Smooth muscle cell (in vitro differentiated cells): Measurements from ENCODE around the gene TECPR2. TPM values are rescaled to one million over a fixed set of nuclear protein-coding genes. Genes with fewer than 3 reads are reported as not detected.

Experiments used
- DNase-seq: peaks from one replicate; lab custom pipeline; 2025; ENCODE audit not compliant: unreplicated experiment; lab: John Stamatoyannopoulos, UW
- H2AFZ ChIP-seq: fragments of 200-600 bp; sonication (generic); 2 replicates; pipeline ENCODE4 v1.6.0; 2016; ENCODE audit warnings: antibody characterized with exemption, low read depth, mild to moderate bottlenecking
- H3F3A ChIP-seq: fragments of 200-600 bp; sonication (generic); 2 replicates; pipeline ENCODE4 v1.6.0; 2017; ENCODE audit warnings: antibody characterized with exemption, low read depth
- H3K27ac ChIP-seq: fragments of 200-600 bp; sonication (generic); 2 replicates; pipeline ENCODE4 v1.5.1; 2016; ENCODE audit warnings: low read depth, mild to moderate bottlenecking
- H3K27me3 ChIP-seq: fragments of 200-600 bp; sonication (generic); 2 replicates; pipeline ENCODE4 v1.6.1; 2016; ENCODE audit warnings: low read depth, mild to moderate bottlenecking
- H3K36me3 ChIP-seq: fragments of 200-600 bp; sonication (generic); 2 replicates; pipeline ENCODE4 v1.5.1; 2016; ENCODE audit warnings: low read depth
- H3K4me1 ChIP-seq: fragments of 200-600 bp; sonication (generic); 2 replicates; pipeline ENCODE4 v1.5.1; 2016; ENCODE audit warnings: low read depth
- H3K4me2 ChIP-seq: fragments of 200-600 bp; sonication (generic); 2 replicates; pipeline ENCODE4 v1.6.0; 2016; ENCODE audit warnings: mild to moderate bottlenecking
- H3K4me3 ChIP-seq: fragments of 200-600 bp; sonication (generic); 2 replicates; pipeline ENCODE4 v1.5.1; 2016; ENCODE audit warnings: mild to moderate bottlenecking
- H3K79me2 ChIP-seq: fragments of 200-600 bp; sonication (generic); 2 replicates; pipeline ENCODE4 v1.6.0; 2016; ENCODE audit warnings: low read depth, mild to moderate bottlenecking
- H3K9ac ChIP-seq: fragments of 200-600 bp; sonication (generic); 2 replicates; pipeline ENCODE4 v1.6.0; 2016; ENCODE audit warnings: low read depth
- H3K9me3 ChIP-seq: fragments of 200-600 bp; sonication (generic); replicated peaks from 2 replicates; pipeline ENCODE4 v1.5.1; 2016; ENCODE audit warnings: low read depth
- H4K20me1 ChIP-seq: fragments of 200-600 bp; sonication (generic); 2 replicates; pipeline ENCODE4 v1.6.0; 2016; ENCODE audit warnings: low read depth
- CTCF ChIP-seq: fragments of 200-600 bp; sonication (generic); IDR thresholded peaks from 2 replicates; pipeline ENCODE4 v1.5.1; 2017; ENCODE audit warnings: borderline replicate concordance, mild to moderate bottlenecking, antibody characterized with exemption; ENCODE audit not compliant: insufficient read depth, poor library complexity, severe bottlenecking
- WGBS: methylation state at CpG from one replicate; pipeline ENCODE4 v1.1.7; 2016; ENCODE audit warnings: low lambda C conversion rate; 5-methylcytosine and 5-hydroxymethylcytosine counted together
- polyA plus RNA-seq: library from polyadenylated mRNA; unstranded; fragments of >200 nt; fragmentation: Nextera tagmentation; extraction: Ambion mirVana; gene quantifications from 2 replicates; pipeline ENCODE4 v1.2.1, GENCODE V29; 2016
- total RNA-seq: library from RNA; depleted of rRNA; stranded (reverse); fragments of >200 nt; gene quantifications from 2 replicates; pipeline ENCODE4 v1.2.3, GENCODE V29; 2014

TECPR2 gene
- total and polyA plus RNA-seq, 2 experiments from 2014 or later = 11.0 to 12.2 TPM

DNA sequence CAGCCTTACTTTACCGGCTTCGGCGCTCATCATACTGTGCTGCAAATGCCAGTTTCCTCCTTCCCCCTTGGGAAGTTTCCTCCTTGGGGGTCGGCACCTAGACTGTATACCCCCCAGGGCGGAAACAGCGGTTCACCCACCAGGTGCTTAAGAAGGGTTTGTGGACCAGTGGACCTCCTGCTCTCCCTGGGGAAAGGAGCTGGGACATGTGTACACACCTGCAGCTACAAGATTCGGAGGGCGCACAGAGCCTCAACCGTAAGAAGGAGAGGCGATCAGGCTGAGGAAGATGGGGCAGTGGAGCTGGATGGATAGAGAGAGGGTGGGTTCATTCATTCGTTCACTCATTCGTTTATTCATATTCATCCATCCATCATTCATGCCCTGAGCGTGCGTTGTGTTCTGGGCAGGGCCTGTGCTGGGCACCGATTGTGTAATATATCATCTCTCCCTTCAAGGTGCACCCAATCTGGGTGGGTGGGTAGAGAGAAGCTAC lies 43.9 kb upstream of the TECPR2 start:
- H2AFZ ChIP-seq = peak overlapping the region; percentile 99
- H3K9me3 ChIP-seq = no peaks in the 10 kb centered on the region
- H3F3A ChIP-seq = peaks cover 7% of the 10 kb centered on the region
- no peaks in the 10 kb centered on the region for H3K36me3 ChIP-seq
- H3K9ac ChIP-seq = peak overlapping the region; percentile 93
- H3K27me3 ChIP-seq = no peaks in the 10 kb centered on the region
- H3K4me2 ChIP-seq = peak overlapping the region; percentile 88
- WGBS = 88% methylated on average over 15 of the region's 15 CpGs
- no peak for DNase-seq
- H3K27ac ChIP-seq = no peak overlapping the region
- H3K79me2 ChIP-seq = peaks cover 4% of the 10 kb centered on the region
- peak overlapping the region; percentile 88 for H3K4me3 ChIP-seq
- H3K4me1 ChIP-seq = peaks cover 18% of the 10 kb centered on the region
- TF ChIP-seq CTCF = no peak
- no peaks in the 10 kb centered on the region for H4K20me1 ChIP-seq

GRCh38 chr14:102319351-102320032 lies 43.2 kb upstream of the TECPR2 start, which contains the start of gene ZNF839:
TSS of gene ZNF839 (plus strand) at chr14:102319746. CDS start at chr14:102319766, 20 bp downstream.
- Histone ChIP-seq H3F3A (peaks cover 7% of the 10 kb centered on the region), H3K4me2 (peak within 1 kb of the TSS; percentile 88), H3K27me3 (no peaks in the 10 kb centered on the region), H4K20me1 (no peaks in the 10 kb centered on the region), H2AFZ (peak within 1 kb of the TSS; percentile 99), H3K27ac (peak within 1 kb of the TSS; percentile 65), H3K9me3 (no peaks in the 10 kb centered on the region), H3K4me1 (peaks cover 17% of the 10 kb centered on the region), H3K79me2 (peaks cover 4% of the 10 kb centered on the region), H3K4me3 (peak within 1 kb of the TSS; percentile 88), H3K36me3 (no peaks in the 10 kb centered on the region), H3K9ac (peak within 1 kb of the TSS; percentile 93)
- WGBS = under 1% methylated on average over 69 of the region's 71 CpGs
- TF ChIP-seq CTCF = no peak
- DNase-seq = peak; percentile 48

DNA sequence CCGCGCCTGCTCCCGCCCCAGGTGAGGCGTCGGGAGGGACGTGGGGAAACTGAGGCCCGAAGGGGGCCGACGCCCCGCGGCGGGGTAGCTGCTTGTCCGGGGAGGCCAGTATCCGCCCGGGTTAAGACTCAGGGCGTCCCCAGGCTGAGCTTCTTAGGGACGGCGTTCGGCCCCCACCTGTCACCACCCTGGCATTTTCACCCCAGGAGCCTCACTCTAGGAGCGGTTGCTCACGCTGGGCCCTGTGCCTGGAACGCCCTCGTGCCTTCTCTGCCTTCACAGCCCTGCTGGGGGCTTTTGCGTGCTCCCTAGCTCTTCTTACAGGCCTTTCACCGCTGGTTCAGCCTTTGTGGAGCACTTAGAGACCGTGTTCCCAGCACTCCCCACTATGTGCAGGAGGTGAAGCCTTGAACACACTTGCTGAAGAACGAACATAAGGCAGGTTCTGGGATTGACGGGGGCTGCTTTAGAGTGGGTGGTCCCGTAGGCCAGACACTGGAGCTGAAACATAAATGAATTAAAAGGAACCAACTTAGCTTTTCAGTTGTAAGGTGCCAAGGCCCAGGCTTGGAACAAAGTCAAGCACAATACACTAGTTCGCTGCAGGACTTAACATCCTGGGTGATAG lies 42.6 kb upstream of the TECPR2 start:
- Histone ChIP-seq H4K20me1 (no peaks in the 10 kb centered on the region), H3K27ac (peak overlapping the region; percentile 54), H3K9me3 (no peaks in the 10 kb centered on the region), H3K79me2 (peaks cover 4% of the 10 kb centered on the region), H3K27me3 (no peaks in the 10 kb centered on the region), H3K4me2 (peak overlapping the region; percentile 88), H3K9ac (peak overlapping the region; percentile 93), H3K4me3 (peak overlapping the region; percentile 88), H3K4me1 (peaks cover 17% of the 10 kb centered on the region), H3K36me3 (no peaks in the 10 kb centered on the region), H2AFZ (peak overlapping the region; percentile 73), H3F3A (peaks cover 7% of the 10 kb centered on the region)
- WGBS = 14% methylated on average over 23 of the region's 30 CpGs
- TF ChIP-seq CTCF = no peak
- no peak for DNase-seq
